Nephron (organoid): Measurements from ENCODE around the gene PTMA.

Experiments
- H3K27ac Mint-ChIP-seq, 3 experiments: 2 replicates each; pipeline ENCODE4 v1.8.0; 2020; ENCODE audit warnings: mixed read lengths in 3 of 3, mild to moderate bottlenecking in 2 of 3, moderate library complexity in 1 of 3
- H3K27me3 Mint-ChIP-seq: 2 replicates; pipeline ENCODE4 v1.8.0; 2021; ENCODE audit warnings: low read depth, mild to moderate bottlenecking, moderate library complexity, mixed read lengths
- H3K36me3 Mint-ChIP-seq: 2 replicates; pipeline ENCODE4 v1.8.0; 2020; ENCODE audit warnings: low read depth, mixed read lengths
- H3K4me1 Mint-ChIP-seq: 2 replicates; pipeline ENCODE4 v1.8.0; 2020; ENCODE audit warnings: mixed read lengths
- H3K4me3 Mint-ChIP-seq, 3 experiments: 2 replicates each; pipeline ENCODE4 v1.8.0; 2020; ENCODE audit warnings: mild to moderate bottlenecking in 3 of 3, mixed read lengths in 3 of 3, moderate library complexity in 2 of 3
- H3K9me3 Mint-ChIP-seq: 2 replicates; pipeline ENCODE4 v1.8.0; 2020; ENCODE audit warnings: mixed read lengths
- CTCF ChIP-seq, 3 experiments: fragments of 200-600 bp; sonication (generic); IDR thresholded peaks; one replicate each; pipeline ENCODE4 v1.5.0; 2021; ENCODE audit warnings: antibody characterized with exemption in 3 of 3; ENCODE audit not compliant: unreplicated experiment in 3 of 3

Gene PTMA

GRCh38 chr2:231717281-231718171, 9.2 kb downstream of the PTMA start:
- peaks cover 39% of the 10 kb centered on the region for H3K4me1 Mint-ChIP-seq
- peaks cover 4% of the 10 kb centered on the region for H3K27me3 Mint-ChIP-seq
- H3K27ac Mint-ChIP-seq = peak overlapping the region; percentile 13 to 64 (median 60)

GRCh38 chr2:231718799-231719198, 10.5 kb downstream of the PTMA start:
- H3K4me3 Mint-ChIP-seq = no peak overlapping the region
- TF ChIP-seq CTCF (IDR thresholded peaks at IDR 0.05; ENCODE audit: unreplicated experiment in 3 of 3) = no peak
- no peaks in the 10 kb centered on the region for H3K9me3 Mint-ChIP-seq
- H3K27ac Mint-ChIP-seq = peak overlapping the region in 1 of 3 experiments; percentile 64
- peaks cover 32% of the 10 kb centered on the region for H3K4me1 Mint-ChIP-seq
- peaks cover 8% of the 10 kb centered on the region for H3K36me3 Mint-ChIP-seq
- H3K27me3 Mint-ChIP-seq = peaks cover 4% of the 10 kb centered on the region

More at GRCh38 chr2:231717281-231718171, 9.2 kb downstream of the PTMA start:
- Mint-ChIP-seq H3K36me3 (peaks cover 16% of the 10 kb centered on the region), H3K4me3 (no peak overlapping the region), H3K9me3 (no peaks in the 10 kb centered on the region)
- TF ChIP-seq CTCF (IDR thresholded peaks at IDR 0.05; ENCODE audit: unreplicated experiment in 3 of 3) = no peak

GRCh38 chr2:231720292-231720986, 12.1 kb downstream of the PTMA start:
- Mint-ChIP-seq H3K36me3 (peaks cover 4% of the 10 kb centered on the region), H3K9me3 (no peaks in the 10 kb centered on the region), H3K27me3 (peaks cover 4% of the 10 kb centered on the region), H3K4me3 (no peak overlapping the region), H3K4me1 (peaks cover 24% of the 10 kb centered on the region), H3K27ac (no peak overlapping the region)
- TF ChIP-seq CTCF (IDR thresholded peaks at IDR 0.05; ENCODE audit: unreplicated experiment in 3 of 3) = no peak

- Mint-ChIP-seq H3K4me3 (no peak overlapping the region), H3K27ac (no peak overlapping the region), H3K9me3 (no peaks in the 10 kb centered on the region), H3K36me3 (no peaks in the 10 kb centered on the region), H3K27me3 (peaks cover 4% of the 10 kb centered on the region), H3K4me1 (peaks cover 24% of the 10 kb centered on the region)
- TF ChIP-seq CTCF (IDR thresholded peaks at IDR 0.05; ENCODE audit: unreplicated experiment in 3 of 3) = no peak
Measured at GRCh38 chr2:231720987-231721966, 13.0 kb downstream of the PTMA start.

- Mint-ChIP-seq H3K27ac (no peak overlapping the region), H3K27me3 (peaks cover 4% of the 10 kb centered on the region), H3K9me3 (no peaks in the 10 kb centered on the region), H3K4me3 (no peak overlapping the region), H3K36me3 (no peaks in the 10 kb centered on the region), H3K4me1 (peaks cover 22% of the 10 kb centered on the region)
- TF ChIP-seq CTCF (IDR thresholded peaks at IDR 0.05; ENCODE audit: unreplicated experiment in 3 of 3) = no peak
Measured at GRCh38 chr2:231722721-231723307, 14.5 kb downstream of the PTMA start.
